GM21529 (cell line): ENCODE results near the gene RASAL2.
A peak's percentile ranks its signal among the peaks of the same experiment; 100 is the strongest.
"Not testable (repeated sequence)": the region's sequence is repeated elsewhere in the genome, so short reads cannot be mapped to it uniquely, and the experiment has no call there.

Source experiments
- ATAC-seq: cut with Tn5 transposase; IDR thresholded peaks from one replicate; pipeline ENCODE4 v1.9.1; 2021; ENCODE audit not compliant: unreplicated experiment

The RASAL2 gene

GRCh38 chr1:178500091-178500770 is 406.3 kb downstream of the RASAL2 start:
- ATAC-seq = no peak

GRCh38 chr1:178500936-178501554 is 407.1 kb downstream of the RASAL2 start:
- no peak for ATAC-seq

- ATAC-seq = peak; percentile 89
These were observed 407.9 kb downstream of the RASAL2 start for GRCh38 chr1:178501705-178502329.

DNA sequence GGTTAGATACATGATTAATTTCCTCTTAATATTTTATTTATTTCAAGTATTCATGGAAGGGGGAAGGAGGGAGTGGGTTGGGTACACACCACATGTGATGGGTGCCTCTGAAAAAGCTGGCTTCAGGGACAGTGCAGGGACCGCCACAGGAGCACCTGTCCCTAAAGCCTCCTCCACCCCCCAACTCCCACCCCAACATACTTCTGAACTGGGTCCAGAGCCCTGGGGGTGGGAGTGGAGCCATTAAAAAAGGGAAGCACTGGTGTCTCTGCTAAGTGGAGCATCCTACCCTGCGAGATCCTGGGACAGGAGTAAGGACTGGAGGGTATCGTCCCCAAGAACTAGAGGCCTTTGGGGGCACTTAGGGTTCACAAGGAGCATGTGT is 408.4 kb downstream of the RASAL2 start:
- no peak for ATAC-seq

GRCh38 chr1:178502856-178503255 is 409.0 kb downstream of the RASAL2 start:
- ATAC-seq = no peak

DNA sequence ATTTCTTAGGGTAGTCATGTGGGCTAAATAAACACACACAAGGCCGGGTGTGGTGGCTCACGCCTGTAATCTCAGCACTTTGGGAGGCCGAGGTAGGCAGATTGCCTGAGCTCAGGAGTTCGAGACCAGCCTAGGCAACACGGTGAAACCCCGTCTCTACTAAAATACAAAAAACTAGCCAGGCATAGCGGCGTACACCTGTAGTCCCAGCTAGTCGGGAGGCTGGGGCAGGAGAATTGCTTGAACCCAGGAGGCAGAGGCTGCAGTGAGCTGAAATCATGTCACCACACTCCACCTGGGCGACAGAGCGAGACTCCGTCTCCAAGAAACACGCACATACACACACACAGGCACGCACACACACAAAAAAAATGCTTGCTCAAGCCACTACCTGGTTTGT is 409.4 kb downstream of the RASAL2 start:
- ATAC-seq = not testable (repeated sequence)

DNA sequence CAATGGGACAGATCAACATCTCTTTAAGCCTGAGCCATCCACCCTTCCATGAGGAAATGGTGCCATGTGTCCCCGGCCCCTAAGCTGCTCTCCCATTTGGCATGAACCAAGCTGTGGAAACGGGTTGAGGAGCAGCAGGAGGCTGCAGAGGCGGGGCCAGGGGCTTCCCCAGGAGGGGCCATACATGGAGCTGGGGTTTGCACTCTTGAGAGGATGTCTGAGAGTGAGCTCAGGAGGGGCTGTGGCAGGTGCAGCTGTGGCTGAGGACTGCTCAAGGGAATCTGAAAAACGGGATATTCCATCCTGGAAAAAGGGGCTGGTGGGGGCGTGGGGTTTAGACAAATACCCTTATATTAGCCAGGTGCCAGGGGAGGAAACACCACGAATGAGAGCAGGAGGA is 409.9 kb downstream of the RASAL2 start:
- no peak for ATAC-seq

GRCh38 chr1:178504286-178504685 is 410.4 kb downstream of the RASAL2 start:
- no peak for ATAC-seq

DNA sequence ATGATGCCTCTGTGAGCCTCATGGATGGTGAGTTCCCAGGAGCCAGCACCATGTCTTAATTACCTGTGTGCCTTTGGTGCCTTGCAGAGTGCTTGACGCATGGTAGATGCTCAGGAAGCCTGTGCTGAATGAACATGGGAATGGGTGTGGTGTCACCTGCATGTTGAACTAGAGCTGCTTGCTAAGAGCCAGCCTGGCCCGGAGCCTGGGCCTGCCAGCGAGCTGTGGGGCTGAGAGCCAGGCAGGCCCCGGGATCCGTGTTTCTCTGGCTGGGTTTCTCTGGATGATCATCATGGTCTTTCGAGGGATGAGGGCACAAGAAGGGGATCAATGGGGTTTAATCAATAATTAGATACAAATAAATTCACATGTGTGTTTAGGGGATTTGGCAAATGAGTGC is 412.3 kb downstream of the RASAL2 start:
- no peak for ATAC-seq

GRCh38 chr1:178506669-178507068 is 412.8 kb downstream of the RASAL2 start:
- ATAC-seq = no peak

DNA sequence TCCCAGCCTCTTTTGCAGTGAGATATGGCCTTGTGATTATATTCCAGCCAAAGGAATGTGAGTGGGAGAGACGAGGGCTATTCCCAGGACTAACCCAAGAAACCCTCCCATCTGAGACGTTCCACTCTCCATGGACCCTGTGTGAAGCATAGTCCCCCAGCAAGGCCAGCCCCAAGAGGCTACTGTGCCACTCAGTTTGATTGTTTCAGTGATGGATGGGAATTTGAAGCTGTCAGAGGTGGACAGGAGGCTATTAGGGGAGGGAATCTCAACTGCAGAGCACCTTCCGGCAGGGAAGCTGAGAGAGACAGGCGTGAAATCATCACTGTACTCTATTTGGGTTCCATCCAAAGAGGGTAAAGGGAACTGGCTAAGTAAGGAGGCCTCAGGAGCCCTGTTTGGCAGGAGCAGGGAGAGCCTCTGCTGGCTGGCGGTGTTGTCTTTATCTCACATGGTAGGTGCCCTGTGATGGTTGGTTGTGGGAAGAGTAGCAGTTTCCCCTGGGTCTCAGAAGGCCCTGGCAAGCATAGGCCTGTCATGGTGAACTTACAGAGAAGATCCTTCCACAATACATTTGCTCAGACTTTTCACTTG is 415.6 kb downstream of the RASAL2 start:
- ATAC-seq = no peak

DNA sequence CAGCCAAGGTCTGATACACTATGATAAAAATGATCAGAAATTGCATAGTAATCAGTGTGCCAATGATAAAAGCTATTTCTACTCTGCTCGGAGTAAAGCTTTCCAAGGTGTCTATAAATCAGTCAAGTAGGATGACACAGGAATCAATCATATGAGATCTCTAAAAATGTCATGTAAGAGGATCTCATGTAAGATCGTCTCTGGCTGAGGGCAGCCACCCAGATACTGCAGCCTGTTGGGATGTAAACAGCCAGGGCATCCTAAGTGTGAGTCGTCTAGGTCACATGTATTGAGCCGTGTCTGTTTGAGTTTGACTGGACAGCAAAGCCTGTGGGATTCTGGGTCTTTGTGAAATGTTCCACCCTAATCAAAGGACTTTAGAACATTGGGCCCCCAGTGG is 416.3 kb downstream of the RASAL2 start:
- ATAC-seq = no peak

DNA sequence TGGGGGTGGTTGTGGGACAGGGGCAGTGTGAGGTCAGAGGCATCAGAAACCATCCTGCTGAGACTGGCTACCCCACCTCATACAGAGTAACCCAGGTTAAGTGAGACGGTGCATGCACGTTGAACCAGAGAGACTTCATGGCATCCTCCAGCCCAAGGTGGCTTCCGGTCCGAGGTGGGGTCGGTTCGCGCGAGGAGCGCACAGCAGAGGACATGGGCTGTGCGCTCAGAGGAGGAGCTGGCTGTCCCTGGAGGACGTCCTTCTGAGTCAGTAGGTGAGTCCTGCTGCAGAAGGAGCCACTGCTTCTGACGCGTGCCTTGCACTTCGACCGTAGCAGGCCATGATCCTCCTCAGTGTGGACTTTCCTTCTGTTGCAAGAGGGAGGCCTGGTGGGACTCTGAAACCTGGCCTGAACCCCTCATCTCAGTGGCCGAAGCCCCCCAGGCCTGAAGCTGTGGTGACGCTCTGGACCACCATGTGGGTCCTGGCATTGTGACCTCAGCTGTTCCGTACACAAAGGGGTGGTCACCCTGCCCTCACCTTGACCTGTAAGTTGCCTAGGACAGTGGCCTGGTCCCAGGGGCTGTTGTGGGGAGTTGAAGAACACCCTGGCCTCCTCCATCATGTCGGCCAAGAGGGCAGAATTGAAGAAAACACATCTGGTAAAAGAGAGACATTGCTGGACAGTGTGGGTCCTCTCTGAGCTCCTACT is 418.8 kb downstream of the RASAL2 start, which contains the start of gene TEX35:
TEX35 (plus strand) TSS at position 544 of the 712 bp plus-strand sequence; CDS start at position 624, 80 bp downstream.
- ATAC-seq = no peak

DNA sequence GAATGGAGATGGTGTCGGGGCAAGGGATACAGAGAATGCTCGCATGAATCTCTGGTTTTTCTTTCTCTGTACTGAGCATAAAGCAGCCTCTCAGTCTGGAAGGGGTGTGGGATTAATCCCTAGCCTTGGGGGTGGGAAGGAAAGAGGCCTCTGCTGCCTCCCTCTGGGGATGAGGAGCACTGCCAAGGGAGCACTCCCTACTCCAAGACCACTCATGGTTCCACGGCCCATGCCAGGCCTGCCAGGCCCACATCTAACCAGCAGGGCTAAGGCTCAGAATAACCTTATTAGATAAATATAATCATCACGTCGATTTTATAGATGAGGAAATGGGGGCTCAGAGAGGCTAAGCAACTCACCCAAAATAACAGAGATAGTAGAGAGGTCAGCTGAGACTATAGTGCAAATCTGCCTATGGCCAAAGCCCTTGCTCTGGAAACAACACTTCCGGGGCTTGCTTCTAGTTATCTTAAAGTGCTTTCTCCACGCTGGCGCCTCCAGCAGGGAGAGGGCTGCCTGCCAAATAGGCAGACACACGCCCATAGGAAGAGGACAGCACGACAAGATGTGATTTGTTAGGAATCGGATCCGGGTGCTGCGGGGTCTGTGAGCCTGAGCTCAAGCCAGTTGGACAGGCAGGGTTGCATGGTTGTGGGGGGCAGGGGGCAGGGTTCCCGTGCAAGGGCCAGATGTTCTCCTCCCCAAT is 419.5 kb downstream of the RASAL2 start:
- ATAC-seq = no peak

DNA sequence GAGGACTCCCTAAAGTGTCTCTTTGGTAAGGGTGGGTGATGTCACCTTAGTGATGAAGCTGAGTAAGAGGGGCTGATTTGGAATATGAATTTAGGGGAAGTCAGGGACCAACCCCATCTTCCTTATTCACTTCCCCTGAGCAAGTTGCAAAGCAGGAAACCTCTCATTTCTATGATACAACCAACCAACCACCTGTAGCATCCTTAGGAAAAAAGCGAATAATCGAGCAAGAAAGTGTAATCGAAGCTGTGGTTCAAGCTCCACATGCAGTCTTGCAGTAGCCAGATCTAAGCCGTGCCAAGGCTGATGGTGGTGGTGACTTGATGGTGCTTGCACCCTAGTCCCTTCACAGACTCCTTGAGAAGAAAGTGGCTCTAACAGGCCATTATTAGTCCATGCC is 422.2 kb downstream of the RASAL2 start:
- ATAC-seq = no peak

DNA sequence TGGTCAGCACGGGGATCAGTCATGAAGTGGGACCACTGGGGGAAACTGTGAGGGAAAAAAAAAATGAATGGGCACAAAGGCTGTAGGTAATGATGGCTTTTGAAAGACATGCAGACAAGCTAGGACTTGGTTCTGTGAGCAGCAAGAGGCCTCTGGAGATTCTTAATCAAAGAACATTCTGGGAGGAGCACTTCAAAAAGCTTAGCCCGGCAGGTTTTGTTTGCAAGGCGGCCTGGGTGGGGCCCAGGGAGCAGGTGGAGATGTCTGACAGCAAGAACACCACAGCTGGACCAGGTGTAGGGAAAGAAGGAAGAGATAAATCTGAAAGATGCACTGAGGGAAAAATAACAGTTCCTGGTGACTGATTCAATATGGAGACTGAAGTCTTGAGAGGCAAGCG is 425.0 kb downstream of the RASAL2 start:
- ATAC-seq = no peak

GRCh38 chr1:178520803-178521202 is 426.9 kb downstream of the RASAL2 start:
- ATAC-seq = no peak

DNA sequence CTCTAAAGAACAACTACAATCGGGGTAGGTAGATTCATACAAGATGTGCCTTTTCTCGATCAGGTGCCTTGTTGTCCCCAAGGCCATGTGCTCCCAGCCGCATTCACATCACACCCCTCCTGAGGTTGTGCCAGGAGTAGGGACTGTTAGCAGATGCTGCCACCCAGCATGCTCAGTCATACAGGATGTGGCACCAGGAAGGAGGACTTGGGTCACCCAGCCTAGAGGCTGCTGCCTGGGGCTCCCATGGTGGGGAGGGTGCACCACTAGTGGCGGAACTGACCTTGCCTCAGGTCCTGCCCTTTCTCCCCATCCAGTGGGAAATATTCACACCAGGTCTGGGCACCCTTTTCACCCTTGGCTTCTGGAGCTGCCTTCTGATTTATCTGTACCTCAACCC is 427.3 kb downstream of the RASAL2 start:
- no peak for ATAC-seq

DNA sequence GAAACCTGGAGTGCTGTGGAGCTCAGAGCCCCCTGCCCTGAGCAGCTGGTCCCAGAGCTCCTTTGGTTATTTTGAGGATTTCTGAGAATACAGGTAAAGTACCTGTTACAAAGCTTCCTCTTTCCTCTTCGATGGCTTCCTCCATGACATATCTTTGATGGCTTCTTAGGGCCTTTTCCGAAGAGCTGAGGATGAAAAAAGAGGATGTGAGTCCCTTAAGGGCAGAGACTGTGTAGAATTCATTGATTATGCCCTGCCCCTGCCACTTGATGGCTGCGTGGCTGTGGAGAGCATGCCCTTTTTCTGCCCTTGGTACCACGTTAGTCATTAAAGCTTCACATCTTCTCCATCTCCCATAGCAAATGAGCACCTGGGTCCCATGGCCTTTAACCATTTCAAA is 433.2 kb downstream of the RASAL2 start:
- no peak for ATAC-seq

- no peak for ATAC-seq
These were observed 434.5 kb downstream of the RASAL2 start for GRCh38 chr1:178528228-178528952.
